ENCODE results near the gene KMT2C.
"Not testable (repeated sequence)": the region's sequence is repeated elsewhere in the genome, so short reads cannot be mapped to it uniquely, and the experiment has no call there.

Gene KMT2C

DNA sequence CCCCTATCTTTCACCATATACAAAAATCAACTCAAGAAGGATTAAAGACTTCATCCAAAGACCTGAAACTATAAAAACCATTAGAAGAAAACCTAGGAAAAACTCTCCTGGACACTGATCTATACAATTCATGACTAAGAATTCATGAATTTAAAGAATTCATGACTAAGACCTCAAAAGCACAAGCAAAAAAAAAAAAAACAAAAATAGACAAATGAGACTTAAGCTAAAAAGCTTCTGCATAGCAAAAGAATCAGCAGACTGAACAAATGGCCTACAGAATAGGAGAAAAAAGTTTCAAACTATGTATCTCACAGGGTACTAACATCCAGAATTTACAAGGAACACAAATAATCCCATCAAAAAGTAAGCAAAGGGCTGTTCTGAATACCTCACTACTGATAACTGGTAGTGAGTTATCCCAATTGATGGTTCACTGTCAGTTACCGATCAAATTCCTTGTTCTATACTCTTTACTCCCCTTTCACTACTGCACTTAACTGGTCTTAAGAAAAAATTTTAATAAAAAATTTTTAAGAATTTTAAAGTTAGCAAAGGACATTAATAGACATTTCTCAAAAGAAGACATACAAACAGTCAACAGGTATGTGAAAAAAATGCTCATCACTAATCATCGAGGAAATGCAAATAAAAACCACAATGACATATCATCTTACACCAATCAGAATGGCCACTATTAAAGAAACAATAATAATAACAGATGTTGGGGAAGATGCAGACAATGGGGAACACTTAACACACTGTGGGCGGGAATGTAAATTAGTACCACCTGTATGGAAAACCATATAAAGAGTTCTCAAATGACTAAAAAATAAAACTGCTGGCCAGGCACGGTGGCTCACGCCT is 33.2 kb downstream of the KMT2C start:
- no peak for DNase-seq (ENCODE audit: low read depth in 2 of 2)

DNA sequence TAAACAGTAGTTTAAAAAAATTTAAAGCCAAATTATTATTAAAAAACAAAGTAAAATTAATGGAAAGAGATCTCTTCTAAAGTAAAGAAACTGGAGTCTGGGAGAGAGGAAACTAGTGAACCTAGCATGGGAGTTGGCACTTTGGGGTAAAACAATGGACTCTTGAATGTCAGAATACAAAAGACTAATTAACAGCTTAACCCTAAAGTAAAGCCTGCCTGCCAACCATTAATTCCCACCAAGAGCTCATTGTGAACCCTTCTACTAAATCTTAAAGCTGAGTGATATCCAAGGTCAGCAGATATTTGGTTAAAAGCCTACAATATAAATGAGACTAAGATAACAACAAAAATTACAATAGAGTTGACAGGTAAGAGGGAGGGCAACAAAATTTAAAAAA is 36.5 kb downstream of the KMT2C start:
- no peak for DNase-seq (ENCODE audit: low read depth in 2 of 2)

DNA sequence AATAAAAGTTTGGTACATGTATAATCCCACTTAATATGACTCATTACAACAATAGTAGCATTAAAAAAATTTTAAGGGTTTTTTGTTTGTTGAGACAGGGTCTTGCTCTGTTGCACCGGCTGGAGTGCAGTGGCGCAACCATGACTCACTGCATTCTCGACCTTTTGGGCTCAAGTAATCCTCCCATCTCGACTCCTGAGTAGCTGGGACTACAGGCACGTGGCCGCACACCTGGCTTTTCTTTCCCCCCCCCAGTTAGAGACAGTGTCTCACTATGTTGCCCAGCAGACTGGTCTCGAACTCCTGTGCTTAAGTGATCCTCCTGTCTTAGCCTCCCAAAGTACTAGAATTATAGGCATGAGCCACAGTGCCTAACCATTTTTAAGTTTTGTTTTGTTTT is 40.7 kb downstream of the KMT2C start:
- DNase-seq (ENCODE audit: low read depth in 2 of 2) = no peak

DNA sequence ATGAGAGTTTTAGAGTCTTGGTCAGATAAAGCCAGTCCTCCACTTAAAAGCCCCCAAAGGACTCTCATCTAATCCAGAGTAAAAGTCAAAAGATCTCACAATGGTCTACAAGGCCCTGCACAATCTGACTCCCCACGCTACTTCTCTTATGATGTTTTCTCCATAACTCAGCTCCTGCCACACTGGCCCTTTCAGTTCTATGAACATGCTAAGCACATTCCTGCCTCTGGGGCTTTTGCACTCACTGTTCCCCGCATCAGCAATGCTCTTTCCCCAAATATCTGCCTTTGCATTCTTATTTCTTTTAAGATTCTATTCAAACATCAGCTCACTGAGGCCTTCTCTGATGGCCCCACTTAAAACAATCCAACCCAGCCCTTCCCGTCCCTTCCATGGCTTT is 41.6 kb downstream of the KMT2C start:
- peak in 1 of 2 experiments; percentile 23 for DNase-seq (ENCODE audit: low read depth in 2 of 2)

DNA sequence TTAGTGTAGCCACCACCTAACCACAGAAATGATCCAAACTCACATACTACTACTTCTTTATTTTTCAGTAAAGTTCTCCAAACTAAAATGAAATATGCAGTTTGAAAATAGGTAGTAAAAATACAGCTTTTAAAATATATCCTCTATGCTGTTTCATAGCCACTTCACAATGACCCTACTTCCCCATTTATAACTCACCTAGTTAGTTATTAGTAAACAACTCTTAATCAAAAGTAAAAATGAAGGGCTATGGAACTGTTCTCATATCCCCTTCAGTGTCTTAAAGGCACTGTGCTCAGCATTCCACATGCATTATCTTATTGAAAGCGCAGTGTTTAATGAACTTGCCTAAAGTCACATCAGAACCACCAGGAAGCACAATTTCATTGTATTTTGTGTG is 43.5 kb downstream of the KMT2C start:
- no peak for DNase-seq (ENCODE audit: low read depth in 2 of 2)

DNA sequence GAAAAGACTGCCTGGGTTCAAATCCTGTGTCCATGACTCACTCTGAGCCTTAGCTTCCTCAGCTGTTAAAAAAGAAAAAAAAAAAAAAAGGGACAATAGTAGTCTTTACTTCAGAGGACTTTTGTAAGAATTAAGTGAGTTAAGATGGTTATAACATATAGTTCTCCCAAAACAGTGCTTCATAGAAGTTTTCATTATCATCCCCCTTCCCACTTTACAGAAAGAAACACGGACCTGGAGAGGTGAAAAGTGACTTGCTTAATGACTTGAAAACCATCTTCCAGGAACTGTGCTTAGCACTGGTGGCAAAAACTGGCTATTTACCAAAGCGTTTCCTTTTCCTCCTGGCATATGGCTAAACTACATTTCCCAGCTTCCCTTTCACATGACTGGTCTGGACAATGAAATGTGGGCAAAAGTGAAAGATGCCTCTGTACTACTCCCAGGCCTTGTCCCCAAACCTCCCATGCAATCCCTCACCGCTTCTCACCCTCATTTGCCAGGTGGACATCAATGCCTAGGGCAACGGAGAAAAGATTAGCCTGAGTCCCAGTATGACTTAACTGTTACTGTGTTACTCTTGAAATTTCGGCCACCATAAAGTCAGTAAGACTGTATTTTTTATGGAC is 49.6 kb downstream of the KMT2C start:
- DNase-seq (ENCODE audit: low read depth in 2 of 2) = not testable (repeated sequence)

DNA sequence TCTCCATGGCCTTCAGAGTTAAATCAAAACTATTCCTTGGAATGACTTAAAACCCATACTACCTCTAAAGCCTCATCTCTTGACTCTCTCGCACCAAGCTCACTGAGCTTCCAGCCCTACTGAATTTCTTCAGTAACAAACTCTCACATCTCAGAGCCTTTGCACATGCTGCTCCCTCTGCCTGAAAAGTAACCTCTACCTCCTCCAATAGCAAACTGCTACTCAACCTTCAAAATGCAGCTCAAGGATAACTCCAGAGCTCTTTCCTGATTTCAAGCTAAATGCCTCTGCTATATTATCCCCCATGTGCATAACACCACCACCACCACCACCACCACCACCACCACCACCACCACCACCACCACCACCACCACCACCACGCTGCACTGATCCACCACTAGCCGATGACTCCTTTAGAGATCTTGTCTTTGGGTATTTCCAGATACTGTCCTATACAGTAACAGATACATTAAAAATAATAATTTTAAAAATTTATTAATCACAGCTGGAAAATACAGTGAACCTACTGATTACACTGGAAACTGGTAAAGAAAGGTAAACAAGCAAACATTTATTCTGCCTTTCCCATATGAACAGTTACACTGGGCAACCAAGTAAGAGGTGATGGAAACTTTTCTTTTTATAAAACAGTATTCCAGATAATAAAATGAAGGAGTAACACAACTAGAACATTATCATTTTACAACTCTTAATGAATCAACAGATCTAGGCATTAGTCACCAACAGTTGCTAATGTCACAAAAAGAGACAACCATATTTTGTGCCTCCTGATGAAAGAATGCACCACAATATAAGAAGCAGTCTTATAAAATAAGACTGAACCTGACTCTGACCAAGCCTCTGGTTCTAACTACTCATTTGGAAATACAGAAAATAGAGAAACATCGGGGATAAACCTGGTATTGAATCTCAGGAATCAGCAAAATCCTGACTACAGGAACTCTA is 51.3 kb downstream of the KMT2C start:
- not testable (repeated sequence) for DNase-seq (ENCODE audit: low read depth in 2 of 2)

DNA sequence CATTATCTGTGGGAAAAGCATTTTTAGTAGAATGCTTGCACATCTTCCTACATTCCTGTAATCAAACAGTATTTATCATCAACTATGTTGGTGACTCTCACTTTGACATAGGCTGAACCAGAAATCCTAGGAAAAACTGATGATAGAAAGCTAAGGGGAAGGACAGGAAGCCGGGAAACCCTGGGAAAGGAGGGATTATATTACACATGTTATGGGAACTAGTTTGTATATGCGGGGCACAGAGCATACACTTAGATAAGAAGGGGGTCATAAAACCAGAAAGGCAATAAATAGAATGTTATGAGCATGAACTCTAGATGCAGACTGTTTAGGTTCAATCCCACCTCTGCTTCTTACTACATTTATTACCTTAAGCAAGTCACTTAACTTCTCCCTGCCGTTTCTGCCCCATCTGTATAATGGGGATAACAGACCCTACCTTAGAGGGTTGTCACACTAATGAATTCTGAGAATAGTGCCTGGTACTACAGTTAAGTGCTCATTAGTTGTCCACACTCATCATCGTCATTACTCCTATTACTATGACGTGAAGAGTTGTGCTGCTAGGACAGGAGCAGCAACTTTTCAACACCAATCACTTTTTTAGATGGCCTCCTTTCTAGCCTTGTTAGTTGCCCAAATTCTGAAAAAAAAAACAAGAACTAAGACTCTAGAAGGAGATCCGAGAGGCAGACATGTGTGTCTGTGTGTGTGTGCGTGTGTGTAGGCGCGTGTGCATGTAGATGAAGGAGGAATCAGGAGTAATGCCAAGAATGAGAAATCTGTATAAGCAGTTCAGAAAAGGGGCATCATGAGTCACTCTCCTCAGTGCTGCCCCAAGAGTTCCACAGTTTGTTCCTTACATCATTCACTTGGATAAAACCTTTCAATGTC is 52.2 kb downstream of the KMT2C start:
- peak; percentile 63 to 76 for DNase-seq (ENCODE audit: low read depth in 2 of 2)

DNA sequence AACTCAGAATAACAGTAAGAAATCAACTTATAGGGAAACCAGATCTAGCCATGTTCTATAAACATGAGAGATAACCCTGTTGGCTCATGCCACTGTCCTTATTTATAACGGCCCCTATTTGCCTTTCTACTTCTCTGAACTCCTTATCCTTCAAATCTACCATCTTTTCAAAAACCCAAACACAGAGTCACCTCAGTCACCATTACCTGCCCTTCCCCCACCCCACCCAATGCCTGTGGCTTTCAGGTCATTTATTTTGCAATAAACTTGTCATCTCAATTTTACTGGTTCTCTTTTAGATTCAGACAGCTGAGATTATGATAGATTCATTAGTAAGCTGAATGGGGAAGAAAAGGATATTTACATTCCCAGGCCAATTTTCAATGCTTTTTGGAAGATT is 53.6 kb downstream of the KMT2C start:
- DNase-seq (ENCODE audit: low read depth in 2 of 2) = no peak

DNA sequence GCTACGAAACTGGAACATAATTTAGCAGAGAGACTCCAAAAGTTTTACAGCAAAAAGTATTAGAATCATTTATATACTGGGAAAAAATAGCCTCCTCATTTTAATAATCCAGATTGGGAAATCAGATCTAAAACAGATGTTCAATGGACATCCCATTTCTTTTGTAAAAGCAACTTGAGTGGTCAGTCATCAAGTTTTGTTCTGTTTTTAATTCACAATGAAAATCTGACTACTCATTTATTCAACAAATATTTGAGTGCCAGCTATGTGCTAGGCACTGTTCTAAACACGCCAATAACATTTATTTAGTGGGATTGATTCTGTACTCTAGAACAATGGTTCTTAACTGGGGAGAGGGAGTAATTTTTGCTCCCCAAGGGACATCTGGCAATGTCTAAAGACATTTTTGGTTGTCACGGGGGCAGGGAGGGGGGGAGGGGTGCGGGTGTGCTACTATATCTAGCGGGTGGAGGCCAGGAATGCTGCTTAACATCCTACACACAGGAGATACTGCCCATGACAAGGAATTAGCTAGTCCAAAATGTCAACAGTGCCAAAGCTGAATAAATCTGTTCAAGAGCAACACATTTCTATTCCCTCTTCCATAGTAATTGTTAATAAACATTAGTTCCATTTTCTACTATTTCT is 54.7 kb downstream of the KMT2C start:
- not testable (repeated sequence) for DNase-seq (ENCODE audit: low read depth in 2 of 2)

DNA sequence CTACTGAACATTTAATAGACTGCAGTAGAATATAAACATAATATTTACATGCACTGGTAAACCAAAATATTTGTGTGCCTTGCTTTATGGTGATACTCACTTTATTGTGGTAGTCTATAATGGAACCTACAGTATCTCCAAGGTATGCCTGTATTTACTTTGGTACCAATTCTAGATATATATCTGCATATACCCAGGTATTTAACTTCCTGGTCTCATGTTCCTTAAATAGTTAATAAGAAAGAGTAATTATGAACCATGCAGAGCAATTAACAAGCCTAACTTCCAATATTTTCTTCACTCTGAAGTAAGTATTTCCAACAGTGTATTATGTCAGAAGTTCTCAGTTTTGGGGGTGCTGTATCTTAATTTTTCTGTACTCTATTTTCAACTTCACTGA is 57.3 kb downstream of the KMT2C start:
- DNase-seq (ENCODE audit: low read depth in 2 of 2) = not testable (repeated sequence)

DNA sequence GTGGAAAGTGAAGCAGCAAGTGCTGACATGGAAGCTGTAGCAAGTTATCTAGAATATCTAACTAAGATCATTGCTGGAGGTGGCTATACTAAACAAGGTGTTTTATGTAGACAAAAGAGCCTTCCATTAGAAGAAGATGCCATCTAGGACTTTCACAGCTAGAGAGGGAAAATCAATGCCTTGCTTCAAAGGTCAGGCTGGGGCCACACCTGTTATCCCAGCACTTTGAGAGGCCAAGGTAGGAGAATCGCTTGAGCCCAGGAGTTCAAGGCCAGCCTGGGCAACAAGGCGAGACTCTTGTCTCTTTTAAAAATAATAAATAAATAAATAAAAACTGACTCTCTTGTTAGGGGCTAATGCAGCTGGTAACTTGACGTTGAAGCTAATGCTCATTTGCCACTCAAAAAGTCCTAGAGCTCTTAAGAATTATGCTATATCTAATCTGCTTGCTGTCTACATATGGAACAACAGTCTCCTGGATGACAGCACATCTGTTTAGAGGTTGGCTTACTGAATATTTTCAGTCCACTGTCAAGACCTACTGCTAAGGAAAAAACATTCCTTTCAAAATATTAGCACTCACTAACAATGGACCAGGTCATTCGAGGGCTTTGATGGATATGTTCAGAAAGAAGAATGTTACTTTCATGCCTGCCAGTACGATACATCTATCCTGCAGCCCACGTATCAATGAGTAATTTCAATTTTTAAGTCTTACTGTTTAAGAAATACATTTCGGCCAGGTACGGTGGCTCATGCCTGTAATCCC is 58.9 kb downstream of the KMT2C start:
- DNase-seq (ENCODE audit: low read depth in 2 of 2) = not testable (repeated sequence)

DNA sequence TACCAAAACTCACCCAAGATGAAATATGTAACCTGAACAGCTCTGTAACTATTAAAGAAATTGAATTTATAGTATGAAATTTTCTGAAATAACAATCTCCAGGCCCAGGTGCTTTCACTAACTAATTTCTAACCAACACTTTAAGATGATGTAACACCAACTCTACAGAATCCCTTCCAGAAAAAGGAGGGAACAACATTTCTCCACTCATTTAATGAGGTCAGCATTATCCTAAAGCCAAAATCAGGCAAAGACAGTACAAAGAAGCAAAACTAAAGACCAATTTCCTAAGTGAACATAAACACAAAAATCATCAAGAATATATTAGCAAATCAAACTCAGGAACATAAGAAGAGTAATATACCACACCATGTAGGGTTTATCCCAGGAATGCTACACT is 65.5 kb downstream of the KMT2C start:
- no peak for DNase-seq (ENCODE audit: low read depth in 2 of 2)

DNA sequence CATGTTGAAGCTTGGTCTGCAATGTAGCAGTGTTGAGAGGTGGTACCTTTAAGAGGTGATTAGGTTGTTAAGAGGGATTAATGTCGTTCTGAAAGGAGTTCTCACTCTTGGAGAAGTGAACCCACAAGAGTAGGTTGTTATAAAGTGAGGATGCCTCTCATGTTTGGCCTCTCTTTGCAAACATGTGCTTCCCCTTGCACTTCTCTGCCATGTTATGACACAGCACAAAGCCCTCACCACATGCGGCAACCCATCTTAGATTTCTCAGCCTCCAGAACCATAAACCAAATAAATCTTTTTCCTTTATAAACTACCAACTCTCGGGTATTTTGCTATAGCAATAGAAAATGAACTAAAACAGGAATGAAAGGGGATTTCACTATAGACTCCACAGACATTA is 66.3 kb downstream of the KMT2C start:
- DNase-seq (ENCODE audit: low read depth in 2 of 2) = no peak

DNA sequence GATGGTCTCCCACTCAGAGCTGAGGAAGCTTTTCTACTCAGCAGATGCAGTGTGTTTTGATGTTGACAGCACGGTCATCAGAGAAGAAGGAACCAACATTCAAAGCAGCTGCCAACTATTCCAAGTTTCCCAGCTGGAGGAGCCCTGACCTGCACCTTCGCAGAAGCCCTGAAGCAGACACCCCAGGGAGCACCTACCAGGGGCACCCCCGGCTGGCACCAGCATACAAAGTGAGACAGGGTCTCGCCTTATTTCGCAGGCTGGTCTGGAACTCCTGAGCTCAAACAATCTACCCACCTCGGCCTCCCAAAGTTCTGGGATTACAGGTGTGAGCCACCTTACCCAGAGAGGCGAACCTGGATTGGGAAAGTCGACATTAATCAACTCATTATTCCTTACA is 68.6 kb downstream of the KMT2C start:
- DNase-seq (ENCODE audit: low read depth in 2 of 2) = no peak

DNA sequence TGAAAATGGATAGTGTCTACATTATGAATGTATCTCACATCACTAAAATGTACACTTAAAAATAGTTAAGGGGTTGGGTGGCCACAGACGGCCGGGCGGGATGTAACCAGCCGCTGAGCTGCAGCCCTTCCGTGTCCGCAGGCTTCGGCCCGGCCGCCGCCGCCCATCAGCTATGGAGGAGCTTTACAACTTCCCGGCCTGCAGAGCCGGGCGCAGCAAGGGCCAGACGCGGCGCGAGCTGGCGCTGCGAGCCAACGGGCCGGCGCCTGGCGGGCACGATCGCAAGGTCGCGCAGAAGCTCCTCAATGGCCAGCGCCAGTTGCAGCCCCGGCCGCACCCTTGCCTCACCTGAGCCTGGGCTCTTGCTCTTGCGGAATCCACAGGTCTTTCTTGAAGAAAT is 69.1 kb downstream of the KMT2C start:
- DNase-seq (ENCODE audit: low read depth in 2 of 2) = no peak

DNA sequence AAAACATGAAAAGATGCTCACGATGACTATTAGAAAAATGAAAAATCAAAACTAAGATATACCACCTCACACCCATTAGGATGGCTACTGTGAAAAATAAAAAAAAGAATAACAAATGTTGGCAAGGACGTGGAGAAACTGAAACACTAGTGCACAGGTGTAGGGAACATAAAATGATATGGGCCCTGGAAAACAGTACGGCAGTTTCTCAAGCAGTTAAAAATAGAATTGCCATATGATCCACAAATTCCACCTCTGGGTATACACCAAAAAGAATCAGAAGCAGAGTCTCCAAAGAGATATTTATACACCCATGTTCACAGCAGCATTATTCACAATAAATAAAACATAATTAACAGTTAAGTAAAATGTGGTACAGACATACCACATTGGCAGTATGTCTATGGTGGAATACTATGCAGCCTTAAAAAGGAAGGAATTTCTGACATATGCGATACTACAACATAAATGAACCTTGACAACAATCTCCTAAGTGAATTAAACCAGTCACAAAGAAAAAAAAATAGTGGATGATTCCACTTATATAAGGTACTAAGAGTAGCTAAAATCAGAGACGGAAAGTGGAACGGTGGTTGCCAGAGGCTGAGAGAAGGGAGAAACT is 69.7 kb downstream of the KMT2C start:
- DNase-seq (ENCODE audit: low read depth in 2 of 2) = no peak

DNA sequence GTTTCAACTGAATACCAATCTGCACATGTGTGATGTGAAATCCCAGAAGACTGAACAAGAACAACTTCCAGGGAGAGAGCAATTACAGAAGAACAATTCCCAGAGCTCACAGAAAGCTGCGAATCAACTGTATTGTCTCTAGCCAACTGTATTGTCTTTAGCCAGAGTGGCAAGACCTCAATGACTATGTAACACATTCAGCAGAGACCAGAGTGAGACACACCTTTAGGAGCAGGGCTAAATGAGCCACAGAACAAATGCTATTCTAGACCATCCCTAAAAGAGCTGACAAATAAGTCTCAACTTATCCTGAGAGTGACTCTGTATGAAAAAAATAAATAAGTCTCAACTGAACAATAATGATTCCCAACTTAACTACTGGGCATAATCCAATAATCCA is 72.0 kb downstream of the KMT2C start:
- no peak for DNase-seq (ENCODE audit: low read depth in 2 of 2)

DNA sequence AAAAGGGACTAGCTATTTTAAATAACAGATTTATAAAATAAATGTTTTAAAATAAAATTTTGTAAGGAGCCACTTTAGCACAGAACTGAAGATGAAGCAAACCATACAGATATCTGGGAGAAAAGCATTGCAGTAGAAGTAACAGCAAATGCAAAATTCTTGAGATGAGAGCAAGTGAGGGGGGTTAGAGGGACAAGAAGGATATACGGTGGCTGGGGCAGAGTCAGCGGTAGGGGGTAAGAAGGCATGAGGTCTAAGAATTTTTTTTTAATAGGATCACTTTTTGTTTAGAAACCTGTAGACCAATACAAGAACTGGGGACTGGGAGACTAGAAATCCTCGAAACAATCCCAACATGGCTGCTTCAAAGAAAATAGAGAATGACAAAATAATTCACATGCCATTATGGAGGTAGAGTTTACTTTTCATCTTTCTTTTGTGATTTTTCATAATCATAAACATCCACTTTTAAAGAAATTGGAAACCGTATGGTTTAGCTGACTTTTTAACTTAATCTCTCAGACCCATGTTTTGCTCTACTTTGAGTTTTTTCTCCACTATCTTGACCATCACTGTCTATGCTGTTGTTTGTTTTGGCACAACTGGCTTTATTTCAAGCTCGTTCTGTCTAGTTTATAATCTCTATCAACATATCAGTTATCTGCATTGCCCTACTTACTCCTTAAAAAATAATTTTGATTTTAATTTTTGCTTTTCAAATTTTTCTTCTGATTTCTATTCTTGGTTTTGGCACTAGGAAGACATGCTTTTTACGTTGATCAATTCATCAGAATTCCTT is 73.5 kb downstream of the KMT2C start:
- no peak for DNase-seq (ENCODE audit: low read depth in 2 of 2)
